ENCODE measurements around the gene EIF3K. TPM values are rescaled to one million over a fixed set of nuclear protein-coding genes. Genes with fewer than 3 reads are reported as not detected.

Gene EIF3K
- total and polyA plus RNA-seq, 8 donors = 184 to 284 (median 276) TPM

DNA sequence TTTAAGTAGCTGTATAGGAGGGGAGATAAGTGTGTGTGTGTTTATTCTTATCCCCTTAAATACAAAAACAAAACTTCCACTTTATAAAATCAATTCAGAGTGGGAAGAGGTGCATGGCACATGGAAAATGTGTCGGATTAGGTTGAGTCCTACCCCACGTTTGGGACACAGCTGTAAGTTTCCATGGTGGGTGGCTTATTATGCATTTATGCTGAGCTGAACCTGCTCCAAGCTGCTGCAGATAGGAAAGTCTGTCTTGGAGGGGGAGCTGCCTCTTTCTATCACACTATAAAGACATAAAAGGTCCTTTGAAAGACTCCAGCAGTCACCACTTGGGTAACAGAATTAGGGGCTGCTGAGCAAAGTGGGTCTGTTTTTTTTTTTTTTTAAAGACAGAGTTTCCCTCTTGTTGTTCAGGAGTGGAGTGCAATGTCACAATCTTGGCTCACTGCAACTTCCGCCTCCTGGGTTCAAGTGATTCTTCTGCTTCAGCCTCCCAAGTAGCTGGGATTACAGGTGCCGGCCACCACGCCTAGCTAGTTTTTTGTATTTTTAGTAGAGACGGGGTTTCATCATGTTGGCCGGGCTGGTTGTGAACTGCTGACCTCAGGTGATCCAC lies 43.7 kb downstream of the EIF3K start:
- ATAC-seq = no peak
- peak overlapping the region; percentile 86 to 93 for H3K27ac ChIP-seq
- no peak for DNase-seq
- no peaks in the 10 kb centered on the region for H3K27me3 ChIP-seq
- intact Hi-C loops (cut with DNase I) = no loop called here
- H3K4me3 ChIP-seq = no peak overlapping the region
- TF ChIP-seq CTCF (IDR thresholded peaks at IDR 0.05) = no peak
- H3K9me3 ChIP-seq = no peaks in the 10 kb centered on the region
- H3K36me3 ChIP-seq = peaks cover 0 to 6% of the 10 kb centered on the region in 2 donors
- H3K4me1 ChIP-seq = peaks cover 89 to 100% of the 10 kb centered on the region in 2 donors

GRCh38 chr19:38663156-38663651 lies 44.2 kb downstream of the EIF3K start:
- H3K9me3 ChIP-seq = no peaks in the 10 kb centered on the region
- H3K4me3 ChIP-seq = no peak overlapping the region
- ATAC-seq (no peak), DNase-seq (no peak)
- peaks cover 84 to 100% of the 10 kb centered on the region in 2 donors for H3K4me1 ChIP-seq
- intact Hi-C loops (cut with DNase I) = no loop called here
- peak overlapping the region; percentile 86 to 93 for H3K27ac ChIP-seq
- no peak for TF ChIP-seq CTCF (IDR thresholded peaks at IDR 0.05)
- no peaks in the 10 kb centered on the region for H3K27me3 ChIP-seq
- H3K36me3 ChIP-seq = peaks cover 0 to 6% of the 10 kb centered on the region in 2 donors

DNA sequence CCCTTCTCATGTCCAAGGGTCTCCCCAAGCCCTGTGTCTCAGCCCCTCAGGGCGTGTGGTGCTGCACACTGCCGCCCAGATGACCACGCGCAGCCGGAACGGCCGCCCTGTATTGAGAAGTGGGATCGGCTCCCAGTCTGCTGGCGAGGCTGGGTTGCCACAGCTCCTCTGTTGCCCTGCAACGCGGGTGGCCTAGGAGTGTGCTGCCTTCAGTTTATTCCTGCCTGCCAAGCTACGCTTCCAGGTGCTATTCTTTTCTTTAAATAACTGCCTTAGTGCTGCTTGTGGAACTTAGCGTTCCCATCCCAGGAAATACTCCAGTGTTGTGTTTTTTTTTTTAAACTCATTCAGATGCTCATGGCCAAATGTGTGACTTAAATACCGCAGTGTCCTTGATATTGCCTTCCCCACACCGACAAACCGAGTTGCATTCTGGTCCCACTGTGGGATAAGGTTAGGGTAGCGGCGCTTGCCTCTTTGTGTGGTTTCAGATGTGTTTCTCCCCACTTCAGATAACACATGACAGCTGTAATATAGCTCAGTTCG lies 45.0 kb downstream of the EIF3K start:
- DNase-seq = no peak
- Histone ChIP-seq H3K4me1 (peaks cover 80 to 100% of the 10 kb centered on the region in 2 donors), H3K9me3 (no peaks in the 10 kb centered on the region), H3K36me3 (peaks cover 0 to 11% of the 10 kb centered on the region in 2 donors), H3K4me3 (no peak overlapping the region), H3K27ac (peak overlapping the region; percentile 86 to 93), H3K27me3 (no peaks in the 10 kb centered on the region)
- no peak for TF ChIP-seq CTCF (IDR thresholded peaks at IDR 0.05)
- peak; percentile 4 for ATAC-seq
- intact Hi-C loops (cut with DNase I) = no loop called here

GRCh38 chr19:38664503-38665211 lies 45.7 kb downstream of the EIF3K start:
- peaks cover 0 to 11% of the 10 kb centered on the region in 2 donors for H3K36me3 ChIP-seq
- H3K4me1 ChIP-seq = peaks cover 79 to 100% of the 10 kb centered on the region in 2 donors
- intact Hi-C loops (cut with DNase I) = no loop called here
- DNase-seq (no peak), ATAC-seq (no peak)
- TF ChIP-seq CTCF (IDR thresholded peaks at IDR 0.05) = no peak
- H3K27ac ChIP-seq = peak overlapping the region; percentile 86 to 93
- H3K4me3 ChIP-seq = no peak overlapping the region
- H3K27me3 ChIP-seq = no peaks in the 10 kb centered on the region
- H3K9me3 ChIP-seq = no peaks in the 10 kb centered on the region

Data from left lung (tissue), 10 donors.